ENCODE results near the gene ENGASE. TPM values are rescaled to one million over a fixed set of nuclear protein-coding genes. Genes with fewer than 3 reads are reported as not detected.

ENGASE gene
- total RNA-seq, 1 donor from 2014 or later: 16.8 TPM

DNA sequence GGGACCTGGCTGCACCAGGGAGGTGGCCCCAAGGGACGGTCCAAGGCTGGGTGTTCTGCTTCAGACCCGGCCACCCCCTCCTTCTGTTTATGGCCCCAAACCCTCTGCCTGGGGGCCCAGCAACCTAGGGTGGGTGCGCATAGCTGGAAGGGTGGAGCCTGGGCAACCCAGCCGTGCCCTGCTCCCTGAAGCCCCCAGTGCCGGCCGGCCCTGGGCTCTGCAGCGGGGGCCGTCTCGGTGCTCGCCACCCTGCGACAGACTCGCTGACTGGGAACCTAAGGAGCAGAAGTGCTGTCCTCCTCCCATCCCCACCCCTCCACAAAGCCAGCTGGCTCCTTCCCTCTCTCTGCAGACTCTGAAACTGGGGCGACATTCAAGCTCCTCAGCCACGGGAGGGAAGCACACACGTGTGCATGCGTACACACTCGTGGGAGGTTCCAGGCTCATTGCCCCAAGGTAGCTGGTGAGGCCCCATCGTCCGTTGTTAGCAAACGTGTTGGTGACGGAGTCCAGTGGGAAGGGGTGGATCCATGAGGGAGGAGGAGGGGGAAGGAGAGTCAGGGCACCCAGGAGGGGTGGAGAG, 43.4 kb downstream of the ENGASE start:
- DNase-seq (ENCODE audit: low spot score): no peak
- TF ChIP-seq, protein P1, sequence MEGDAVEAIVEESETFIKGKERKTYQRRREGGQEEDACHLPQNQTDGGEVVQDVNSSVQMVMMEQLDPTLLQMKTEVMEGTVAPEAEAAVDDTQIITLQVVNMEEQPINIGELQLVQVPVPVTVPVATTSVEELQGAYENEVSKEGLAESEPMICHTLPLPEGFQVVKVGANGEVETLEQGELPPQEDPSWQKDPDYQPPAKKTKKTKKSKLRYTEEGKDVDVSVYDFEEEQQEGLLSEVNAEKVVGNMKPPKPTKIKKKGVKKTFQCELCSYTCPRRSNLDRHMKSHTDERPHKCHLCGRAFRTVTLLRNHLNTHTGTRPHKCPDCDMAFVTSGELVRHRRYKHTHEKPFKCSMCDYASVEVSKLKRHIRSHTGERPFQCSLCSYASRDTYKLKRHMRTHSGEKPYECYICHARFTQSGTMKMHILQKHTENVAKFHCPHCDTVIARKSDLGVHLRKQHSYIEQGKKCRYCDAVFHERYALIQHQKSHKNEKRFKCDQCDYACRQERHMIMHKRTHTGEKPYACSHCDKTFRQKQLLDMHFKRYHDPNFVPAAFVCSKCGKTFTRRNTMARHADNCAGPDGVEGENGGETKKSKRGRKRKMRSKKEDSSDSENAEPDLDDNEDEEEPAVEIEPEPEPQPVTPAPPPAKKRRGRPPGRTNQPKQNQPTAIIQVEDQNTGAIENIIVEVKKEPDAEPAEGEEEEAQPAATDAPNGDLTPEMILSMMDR (IDR thresholded peaks at IDR 0.05): no peak
- Mint-ChIP-seq H3K27ac (ENCODE audit: unreplicated experiment) (no peak overlapping the region), H3K4me1 (ENCODE audit: low read depth) (no peaks in the 10 kb centered on the region), H3K27me3 (ENCODE audit: low read depth) (peaks cover 8% of the 10 kb centered on the region), H3K9me3 (ENCODE audit: low read depth) (no peaks in the 10 kb centered on the region), H3K4me3 (ENCODE audit: unreplicated experiment) (no peak overlapping the region), H3K36me3 (ENCODE audit: low read depth) (no peaks in the 10 kb centered on the region)

DNA sequence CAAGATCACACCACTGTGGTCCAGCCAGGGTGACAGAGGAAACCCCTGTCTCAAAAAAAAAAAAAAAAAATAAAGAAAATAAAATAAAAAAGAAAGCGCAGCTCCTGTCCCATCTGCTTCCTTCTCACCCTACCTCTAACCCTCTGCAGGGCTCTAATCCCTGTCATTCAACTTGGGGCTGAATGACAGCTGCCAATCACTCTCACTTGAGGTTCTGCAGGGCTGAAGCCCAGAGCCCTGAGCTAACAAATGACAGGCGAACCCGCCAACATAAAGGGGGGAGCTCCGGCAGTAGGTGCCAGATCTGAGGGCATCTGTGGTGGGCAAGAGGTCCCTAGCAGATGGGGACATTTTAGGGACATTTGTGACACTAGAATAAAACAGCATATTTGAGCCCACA, 44.3 kb downstream of the ENGASE start:
- Mint-ChIP-seq H3K9me3 (ENCODE audit: low read depth) (no peaks in the 10 kb centered on the region), H3K4me3 (ENCODE audit: unreplicated experiment) (no peak overlapping the region), H3K36me3 (ENCODE audit: low read depth) (no peaks in the 10 kb centered on the region), H3K27ac (ENCODE audit: unreplicated experiment) (no peak overlapping the region), H3K27me3 (ENCODE audit: low read depth) (peaks cover 13% of the 10 kb centered on the region), H3K4me1 (ENCODE audit: low read depth) (no peaks in the 10 kb centered on the region)
- DNase-seq (ENCODE audit: low spot score): no peak
- TF ChIP-seq, protein P1 (IDR thresholded peaks at IDR 0.05): no peak

DNA sequence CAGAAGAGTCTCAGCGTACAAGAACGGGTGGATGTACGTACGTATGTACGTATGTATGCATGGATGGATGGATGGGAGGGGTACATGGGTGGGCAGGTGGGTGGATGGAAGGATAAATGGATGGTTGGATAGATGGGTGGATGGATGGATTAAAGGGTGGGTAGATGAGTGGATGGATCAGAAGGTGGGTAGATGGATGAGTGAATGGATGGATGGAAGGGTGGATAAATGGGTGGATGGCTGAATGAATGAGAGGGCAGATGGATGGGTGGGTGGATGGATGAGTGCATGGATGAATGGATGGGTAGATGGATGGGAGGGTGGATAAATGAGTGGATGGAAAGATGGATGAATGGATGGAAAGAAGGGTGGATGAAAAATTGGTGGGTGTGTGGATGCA, 45.6 kb downstream of the ENGASE start:
- Mint-ChIP-seq H3K27ac (ENCODE audit: unreplicated experiment) (no peak overlapping the region), H3K4me1 (ENCODE audit: low read depth) (no peaks in the 10 kb centered on the region), H3K36me3 (ENCODE audit: low read depth) (no peaks in the 10 kb centered on the region), H3K9me3 (ENCODE audit: low read depth) (no peaks in the 10 kb centered on the region), H3K4me3 (ENCODE audit: unreplicated experiment) (no peak overlapping the region), H3K27me3 (ENCODE audit: low read depth) (peaks cover 17% of the 10 kb centered on the region)
- no peak for DNase-seq (ENCODE audit: low spot score)
- TF ChIP-seq, protein P1 (IDR thresholded peaks at IDR 0.05): no peak

DNA sequence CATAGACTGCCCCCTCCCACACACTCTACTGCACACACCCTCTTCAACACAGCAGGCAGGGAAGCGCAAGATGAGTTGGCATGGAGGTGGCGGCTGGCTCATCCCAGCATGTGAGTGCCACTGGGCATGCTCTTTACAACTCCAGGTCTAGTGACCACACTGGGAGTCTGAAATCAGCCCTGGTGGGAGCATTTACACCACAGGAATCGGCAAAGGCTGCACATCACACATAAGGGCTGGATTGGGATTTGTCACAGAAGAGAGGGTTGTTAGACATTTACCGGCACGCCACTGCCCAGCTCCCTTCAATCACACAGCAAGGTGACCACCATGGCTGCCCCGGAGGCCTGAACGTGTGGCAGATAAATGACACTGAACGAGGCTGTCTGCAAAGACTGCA, 49.4 kb downstream of the ENGASE start:
- Mint-ChIP-seq H3K27me3 (ENCODE audit: low read depth) (peaks cover 32% of the 10 kb centered on the region), H3K27ac (ENCODE audit: unreplicated experiment) (no peak overlapping the region), H3K36me3 (ENCODE audit: low read depth) (no peaks in the 10 kb centered on the region), H3K4me1 (ENCODE audit: low read depth) (no peaks in the 10 kb centered on the region), H3K4me3 (ENCODE audit: unreplicated experiment) (no peak overlapping the region), H3K9me3 (ENCODE audit: low read depth) (no peaks in the 10 kb centered on the region)
- TF ChIP-seq, protein P1 (IDR thresholded peaks at IDR 0.05): no peak
- no peak for DNase-seq (ENCODE audit: low spot score)

DNA sequence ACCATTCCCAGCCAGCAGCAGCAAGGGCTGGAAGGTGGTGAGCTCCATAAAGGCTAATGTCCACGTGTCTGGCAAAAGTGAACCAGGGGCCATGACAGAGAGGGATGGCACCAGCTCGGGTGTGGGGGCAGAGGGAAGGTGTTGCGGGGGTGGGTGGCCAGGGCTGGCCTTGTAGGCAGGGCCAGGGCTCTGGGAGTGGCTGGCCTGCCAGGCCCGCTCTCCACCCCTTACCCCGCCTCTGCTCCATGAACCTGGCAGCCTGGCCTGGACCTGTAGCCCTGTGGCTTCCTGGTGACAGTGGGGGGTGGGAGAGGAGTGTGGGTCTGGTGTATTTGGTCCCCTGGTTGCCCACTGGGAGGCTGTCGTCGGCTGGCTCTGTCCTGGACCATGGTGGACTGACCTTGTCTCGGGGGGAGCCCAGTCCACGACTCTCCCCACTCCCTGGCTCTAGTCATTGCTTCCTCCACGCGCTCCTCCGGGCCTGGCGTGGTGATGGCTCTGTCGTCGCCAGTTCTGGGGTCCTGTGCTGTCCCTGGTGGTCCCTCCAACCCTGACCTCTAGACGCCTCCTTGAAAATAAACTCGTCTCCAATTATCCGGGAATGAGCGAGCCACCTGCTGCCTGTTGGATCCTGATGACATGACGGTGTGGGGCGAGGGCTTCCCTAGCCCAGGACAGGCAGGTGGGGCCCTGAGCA, 50.0 kb downstream of the ENGASE start:
- no peaks in the 10 kb centered on the region for H3K36me3 Mint-ChIP-seq (ENCODE audit: low read depth)
- H3K9me3 Mint-ChIP-seq (ENCODE audit: low read depth): no peaks in the 10 kb centered on the region
- TF ChIP-seq, protein P1 (IDR thresholded peaks at IDR 0.05): no peak

More for the DNA sequence above, 50.0 kb downstream of the ENGASE start:
- no peak for DNase-seq (ENCODE audit: low spot score)
- Mint-ChIP-seq H3K27ac (ENCODE audit: unreplicated experiment) (no peak overlapping the region), H3K4me1 (ENCODE audit: low read depth) (no peaks in the 10 kb centered on the region), H3K4me3 (ENCODE audit: unreplicated experiment) (no peak overlapping the region), H3K27me3 (ENCODE audit: low read depth) (peaks cover 31% of the 10 kb centered on the region)
